HG03135 (cell line): ENCODE measurements around the gene TRIM36.

Source experiments
- ATAC-seq: cut with Tn5 transposase; IDR thresholded peaks from one replicate; pipeline ENCODE4 v1.9.1; 2021; ENCODE audit warnings: mild to moderate bottlenecking, moderate library complexity; ENCODE audit not compliant: unreplicated experiment

Gene TRIM36

DNA sequence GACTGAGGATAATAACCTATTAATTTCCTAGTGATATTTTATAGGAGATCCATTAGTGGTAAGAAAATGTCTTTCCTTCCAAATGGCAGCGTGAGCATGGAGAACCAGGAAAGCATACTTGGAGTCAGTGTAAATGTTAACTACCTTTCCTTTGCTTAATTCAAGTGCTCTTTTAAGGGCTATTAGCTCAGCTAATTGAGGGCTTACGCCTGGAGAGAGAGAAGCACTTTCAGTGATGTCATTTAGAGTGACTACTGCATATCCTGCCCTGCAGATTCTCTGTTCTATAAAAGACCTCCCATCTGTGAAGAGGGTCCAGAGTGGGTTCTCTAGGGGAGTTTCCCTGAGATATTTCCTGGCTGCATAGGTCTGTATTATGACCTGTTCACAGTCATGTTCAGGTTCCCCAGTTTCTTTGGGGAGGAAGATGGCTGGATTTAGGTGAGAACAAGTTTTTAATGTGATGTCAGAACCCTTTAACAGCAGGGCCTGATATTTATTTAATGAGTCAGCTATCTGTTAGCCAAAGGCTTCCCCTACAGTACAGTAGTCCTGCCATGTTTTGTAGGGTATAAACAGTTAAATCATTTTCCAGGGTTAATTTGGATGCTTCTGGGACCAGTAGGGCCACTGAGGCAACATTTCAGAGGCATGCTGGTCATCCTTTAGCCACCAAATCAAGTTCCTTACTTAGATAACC, 89.6 kb downstream of the TRIM36 start:
- ATAC-seq = no peak
